ENCODE data around the gene DHCR24. TPM values are rescaled to one million over a fixed set of nuclear protein-coding genes. Genes with fewer than 3 reads are reported as not detected.

The DHCR24 gene
- total and polyA plus RNA-seq, 2 of the 13 experiments (the other 11 are each of a cell fraction or from before 2014, with no cell fraction given): 374 to 448 TPM

GRCh38 chr1:54928327-54928726, 41.3 kb upstream of the DHCR24 start:
- FAIRE-seq (no peak), DNase-seq (ENCODE audit: low spot score) (no peak), ATAC-seq (no peak)
- ChIA-PET CTCF (ENCODE audit: low intra/inter-chr PET ratio, low total read pairs) (no interaction called here), POLR2A (interaction anchor here (1.2 to 4.1 kb wide), 2 partner anchors 41 to 43 kb away, joined by 3 to 17 read pairs; partner anchors contain the start of gene DHCR24)
- Histone ChIP-seq H4K20me1 (ENCODE audit: insufficient read depth, low read length) (no peaks in the 10 kb centered on the region), H3K4me3 (replicated peaks in 1 of 3; ENCODE audit: insufficient read depth in 1 of 3, low read depth in 2 of 3, low read length in 3 of 3) (no peak overlapping the region), H3K36me3 (replicated peaks in 1 of 2; ENCODE audit: control insufficient read depth in 1 of 2, insufficient read depth in 2 of 2, low read length in 2 of 2) (no peaks in the 10 kb centered on the region), H3K79me2 (ENCODE audit: insufficient read depth, low read length) (no peaks in the 10 kb centered on the region), H3K9ac (ENCODE audit: insufficient read depth, low read depth, low read length) (no peak overlapping the region), H3K27ac (ENCODE audit: extremely low read length, insufficient read depth, low read length) (no peak overlapping the region), H3K27me3 (ENCODE audit: control insufficient read depth in 1 of 2, insufficient read depth in 2 of 2, low read length in 2 of 2) (no peaks in the 10 kb centered on the region), H2AFZ (ENCODE audit: low read length) (no peak overlapping the region), H3K4me2 (ENCODE audit: low read depth, low read length) (no peak overlapping the region), H3K4me1 (ENCODE audit: insufficient read depth, low read length) (peaks cover 43% of the 10 kb centered on the region), H3K9me3 (ENCODE audit: low read length) (no peaks in the 10 kb centered on the region)
- peak; percentile 50; the same call in 1 of the 2 replicates for TF ChIP-seq FOSL2 (CRISPR knock-in tag; IDR thresholded peaks at IDR 0.05)
- TF ChIP-seq ZNF234 (CRISPR knock-in tag; conservative IDR thresholded peaks at IDR 0.05): no peak
- peak; percentile 43; the same call in 1 of the 2 replicates for TF ChIP-seq ZBTB3 (CRISPR knock-in tag; IDR thresholded peaks at IDR 0.05; ENCODE audit: borderline replicate concordance, low read depth)
- TF ChIP-seq LCORL (IDR thresholded peaks at IDR 0.05): no peak
- no peak for TF ChIP-seq LCORL (CRISPR knock-in tag; IDR thresholded peaks at IDR 0.05)
- BruUV-seq (replicated peaks): no TSS peak
- intact Hi-C loops (cut with micrococcal nuclease; ENCODE audit: unreplicated experiment): no loop called here
- in situ Hi-C loops (cut with HindIII; ENCODE audit: extremely low pct_ligation_motif_present, low pct_unique_long_range_greater_than_20kb): no loop called here
- 50% methylated on average over 2 of the region's 2 CpGs for WGBS (ENCODE audit: low lambda C conversion rate)

- Histone ChIP-seq H3K4me1 (ENCODE audit: insufficient read depth, low read length) (peaks cover 50% of the 10 kb centered on the region), H3K27me3 (ENCODE audit: control insufficient read depth in 1 of 2, insufficient read depth in 2 of 2, low read length in 2 of 2) (no peaks in the 10 kb centered on the region), H4K20me1 (ENCODE audit: insufficient read depth, low read length) (no peaks in the 10 kb centered on the region), H3K9me3 (ENCODE audit: low read length) (no peaks in the 10 kb centered on the region), H3K36me3 (replicated peaks in 1 of 2; ENCODE audit: control insufficient read depth in 1 of 2, insufficient read depth in 2 of 2, low read length in 2 of 2) (no peaks in the 10 kb centered on the region), H3K4me3 (replicated peaks in 1 of 3; ENCODE audit: insufficient read depth in 1 of 3, low read depth in 2 of 3, low read length in 3 of 3) (no peak overlapping the region), H3K27ac (ENCODE audit: extremely low read length, insufficient read depth, low read length) (no peak overlapping the region), H2AFZ (ENCODE audit: low read length) (no peak overlapping the region), H3K79me2 (ENCODE audit: insufficient read depth, low read length) (no peaks in the 10 kb centered on the region), H3K9ac (ENCODE audit: insufficient read depth, low read depth, low read length) (0 out of 2 replicates have a peak overlapping the region, but pooled peaks have one; percentile 2), H3K4me2 (ENCODE audit: low read depth, low read length) (peak overlapping the region; percentile 46)
- DNase-seq (ENCODE audit: low spot score) (no peak), FAIRE-seq (no peak), ATAC-seq (no peak)
- 53% methylated on average over 8 of the region's 8 CpGs for WGBS (ENCODE audit: low lambda C conversion rate)
- CTCF ChIA-PET (ENCODE audit: low intra/inter-chr PET ratio, low total read pairs): no interaction called here
- POLR2A ChIA-PET: interaction anchor here (1.2 to 4.1 kb wide), 3 partner anchors 40 to 44 kb away, joined by 3 to 17 read pairs (median 4); partner anchors contain the start of gene DHCR24
- no TSS peak for BruUV-seq (replicated peaks)
- intact Hi-C loops (cut with micrococcal nuclease; ENCODE audit: unreplicated experiment) (no loop called here), in situ Hi-C loops (cut with HindIII; ENCODE audit: extremely low pct_ligation_motif_present, low pct_unique_long_range_greater_than_20kb) (no loop called here)
- TF ChIP-seq ADNP (CRISPR knock-in tag; IDR thresholded peaks at IDR 0.05) (no peak), ZBTB44 (CRISPR knock-in tag; IDR thresholded peaks at IDR 0.05) (no peak), FOXC1 (CRISPR knock-in tag; IDR thresholded peaks at IDR 0.05; ENCODE audit: borderline replicate concordance) (no peak), ZNF724P (CRISPR knock-in tag; IDR thresholded peaks at IDR 0.05; ENCODE audit: borderline replicate concordance) (no peak), CREB1 (IDR thresholded peaks at IDR 0.05) (no peak), CREB1 (CRISPR knock-in tag; IDR thresholded peaks at IDR 0.05) (peak; percentile 15; the same call in 1 of the 2 replicates), ZNF232 (CRISPR knock-in tag; IDR thresholded peaks at IDR 0.05; ENCODE audit: borderline replicate concordance) (peak; percentile 51; the same call in 1 of the 2 replicates)
These were observed 40.7 kb upstream of the DHCR24 start for GRCh38 chr1:54927472-54928240.

All from HepG2 (cell line).